HUES48 (cell line): ENCODE results near the gene E2F6.

Experiments
- H3K27ac ChIP-seq: one replicate; pipeline ENCODE4 v1.7.0; 2013; ENCODE audit warnings: low read depth, low read length, inconsistent platforms
- H3K27me3 ChIP-seq: 2 replicates; pipeline ENCODE4 v1.6.1; 2013; ENCODE audit warnings: mild to moderate bottlenecking, low read length; ENCODE audit not compliant: control insufficient read depth, insufficient read depth
- H3K36me3 ChIP-seq: 2 replicates; pipeline ENCODE4 v1.6.1; 2013; ENCODE audit warnings: low read length; ENCODE audit not compliant: control insufficient read depth, insufficient read depth
- H3K4me1 ChIP-seq: 2 replicates; pipeline ENCODE4 v1.6.1; 2013; ENCODE audit warnings: mild to moderate bottlenecking, low read length; ENCODE audit not compliant: control insufficient read depth, insufficient read depth
- H3K4me3 ChIP-seq: 2 replicates; pipeline ENCODE4 v1.5.1; 2013; ENCODE audit warnings: mild to moderate bottlenecking, low read depth, low read length
- H3K9ac ChIP-seq: 2 replicates; pipeline ENCODE4 v1.6.1; 2013; ENCODE audit warnings: mild to moderate bottlenecking, low read depth, low read length, moderate library complexity
- H3K9me3 ChIP-seq: 2 replicates; pipeline ENCODE4 v1.6.1; 2013; ENCODE audit warnings: low read length; ENCODE audit not compliant: control insufficient read depth, insufficient read depth

E2F6 gene

DNA sequence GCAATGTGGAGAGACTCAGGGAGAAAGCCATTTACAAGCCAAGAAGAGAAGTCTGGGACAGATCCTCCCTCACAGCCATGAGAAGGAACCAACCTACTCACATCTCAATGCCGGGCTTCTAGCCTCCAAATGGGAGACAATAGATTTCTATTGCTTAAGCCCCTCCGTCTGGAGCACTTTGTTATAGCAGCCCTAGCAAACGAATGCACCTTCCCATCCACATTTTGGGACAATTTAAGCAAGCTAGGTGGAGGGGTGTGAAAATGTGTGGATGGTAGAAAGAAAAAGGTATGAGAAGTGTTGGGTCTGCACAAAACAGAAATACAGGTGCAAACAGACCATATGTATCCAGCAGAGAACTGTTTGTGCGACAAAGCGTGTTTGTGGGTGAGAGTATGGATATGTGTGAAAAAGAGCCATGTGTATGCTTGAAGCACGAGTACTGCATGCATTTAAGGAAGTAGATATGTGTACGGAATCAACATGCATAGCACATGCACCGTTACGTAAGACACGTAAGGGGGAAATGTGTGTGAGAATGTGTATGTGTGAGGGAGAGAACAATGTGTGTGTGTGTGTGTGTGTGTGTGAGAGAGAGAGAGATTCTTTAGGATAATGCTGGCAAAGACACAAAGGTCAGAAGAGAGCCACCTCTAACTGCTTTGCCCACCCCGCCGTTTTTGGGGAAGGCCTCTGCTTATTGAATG lies 13.1 kb upstream of the E2F6 start:
- no peaks in the 10 kb centered on the region; the same call in 1 of the 2 replicates for H3K4me1 ChIP-seq
- H3K36me3 ChIP-seq, result no peaks in the 10 kb centered on the region
- no peak overlapping the region for H3K27ac ChIP-seq
- H3K9ac ChIP-seq, result no peak overlapping the region
- H3K4me3 ChIP-seq, result no peak overlapping the region
- no peaks in the 10 kb centered on the region for H3K9me3 ChIP-seq
- H3K27me3 ChIP-seq, result peaks cover 33% of the 10 kb centered on the region

GRCh38 chr2:11477994-11478393 lies 12.0 kb upstream of the E2F6 start:
- Histone ChIP-seq H3K36me3 (no peaks in the 10 kb centered on the region), H3K9me3 (no peaks in the 10 kb centered on the region), H3K4me1 (no peaks in the 10 kb centered on the region), H3K9ac (no peak overlapping the region), H3K27me3 (peaks cover 28% of the 10 kb centered on the region), H3K27ac (no peak overlapping the region), H3K4me3 (no peak overlapping the region)

GRCh38 chr2:11473659-11474433 lies 7.9 kb upstream of the E2F6 start:
- H3K27me3 ChIP-seq, result no peaks in the 10 kb centered on the region
- no peak overlapping the region for H3K27ac ChIP-seq

DNA sequence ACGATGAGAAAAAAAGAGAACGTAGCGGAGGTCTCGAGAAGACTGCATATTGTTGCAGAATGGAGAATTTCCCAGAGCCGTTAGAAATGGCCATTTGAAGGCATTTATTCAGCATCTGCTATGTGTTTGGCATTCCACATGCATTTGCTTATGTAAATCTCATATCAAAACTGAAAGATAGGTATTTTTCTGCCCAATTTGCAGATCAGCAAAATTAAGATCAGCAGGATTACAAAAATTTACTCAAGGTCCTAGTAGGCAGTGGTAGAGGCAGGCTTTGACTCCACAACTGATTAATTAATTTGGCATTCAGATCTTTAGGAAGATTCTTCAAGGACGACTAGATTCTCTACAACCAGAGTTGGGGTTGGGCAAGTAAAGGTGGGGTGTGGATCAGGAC lies 1.8 kb upstream of the E2F6 start:
- Histone ChIP-seq H3K9me3 (no peaks in the 10 kb centered on the region), H3K9ac (no peak overlapping the region), H3K27me3 (peaks cover 12% of the 10 kb centered on the region), H3K27ac (no peak overlapping the region), H3K4me1 (no peaks in the 10 kb centered on the region), H3K4me3 (no peak overlapping the region), H3K36me3 (peaks cover 17% of the 10 kb centered on the region)

More at GRCh38 chr2:11473659-11474433, 7.9 kb upstream of the E2F6 start:
- H3K4me3 ChIP-seq, result no peak overlapping the region
- H3K4me1 ChIP-seq, result no peaks in the 10 kb centered on the region
- no peak overlapping the region for H3K9ac ChIP-seq
- H3K9me3 ChIP-seq, result no peaks in the 10 kb centered on the region
- H3K36me3 ChIP-seq, result no peaks in the 10 kb centered on the region

GRCh38 chr2:11467129-11467649 lies 1.2 kb upstream of the E2F6 start:
- Histone ChIP-seq H3K9ac (no peak overlapping the region), H3K9me3 (no peaks in the 10 kb centered on the region), H3K4me1 (no peaks in the 10 kb centered on the region), H3K27ac (no peak overlapping the region), H3K27me3 (peaks cover 12% of the 10 kb centered on the region), H3K36me3 (peaks cover 17% of the 10 kb centered on the region), H3K4me3 (no peak overlapping the region)

DNA sequence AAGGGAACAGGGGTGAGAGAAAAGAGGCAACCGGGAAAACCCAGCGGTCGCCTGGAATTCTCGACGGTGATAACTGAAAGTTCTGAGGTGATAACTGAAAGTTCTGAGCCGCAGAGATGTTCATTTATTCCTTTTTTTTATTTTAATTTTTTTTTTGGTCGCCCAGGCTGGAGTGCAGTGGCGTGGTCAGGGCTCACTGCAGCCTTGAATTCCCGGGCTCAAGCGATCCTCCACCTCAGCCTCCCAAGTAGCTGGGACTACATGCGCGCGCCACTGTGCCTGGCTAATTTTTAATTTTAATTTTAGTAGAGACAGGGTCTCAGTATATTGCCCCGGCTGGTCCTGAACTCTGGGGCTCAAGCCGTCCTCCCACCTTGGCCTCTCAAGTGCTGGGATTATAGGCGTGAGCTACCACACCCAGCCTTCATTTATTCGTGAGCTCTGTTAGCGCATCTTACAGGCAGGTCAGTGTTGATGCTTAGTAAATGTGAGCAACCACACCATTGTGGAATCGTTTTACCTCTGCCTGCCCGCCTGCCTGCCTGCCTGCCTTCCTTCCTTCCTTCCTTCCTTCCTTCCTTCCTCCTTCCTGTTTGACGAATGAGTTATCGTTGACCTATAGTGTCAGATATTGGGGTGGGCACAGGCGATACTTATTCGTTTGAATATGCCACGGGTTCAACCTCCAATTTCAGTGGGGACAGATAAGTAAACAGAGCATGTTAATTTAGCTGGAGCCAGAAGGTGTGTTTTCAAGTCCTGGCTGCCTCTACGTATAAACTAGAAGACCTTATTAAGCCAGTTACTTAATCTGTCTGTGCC lies 557 bp upstream of the E2F6 start:
- Histone ChIP-seq H3K27me3 (peaks cover 12% of the 10 kb centered on the region), H3K4me3 (peak overlapping the region; percentile 48), H3K27ac (no peak overlapping the region), H3K4me1 (no peaks in the 10 kb centered on the region), H3K36me3 (peaks cover 17% of the 10 kb centered on the region), H3K9ac (no peak overlapping the region), H3K9me3 (no peaks in the 10 kb centered on the region)

- Histone ChIP-seq H3K4me1 (no peaks in the 10 kb centered on the region), H3K27ac (no peak overlapping the region), H3K36me3 (peaks cover 17% of the 10 kb centered on the region), H3K9ac (no peak overlapping the region), H3K9me3 (no peaks in the 10 kb centered on the region), H3K4me3 (peak overlapping the region; percentile 48), H3K27me3 (peaks cover 12% of the 10 kb centered on the region)
These were observed 864 bp downstream of the E2F6 start for GRCh38 chr2:11465110-11465484.

- Histone ChIP-seq H3K9ac (no peak overlapping the region), H3K27me3 (no peaks in the 10 kb centered on the region), H3K9me3 (no peaks in the 10 kb centered on the region), H3K4me1 (peaks cover 3% of the 10 kb centered on the region; the same call in 1 of the 2 replicates), H3K36me3 (peaks cover 19% of the 10 kb centered on the region), H3K27ac (no peak overlapping the region), H3K4me3 (no peak overlapping the region)
These were observed 6.1 kb downstream of the E2F6 start for GRCh38 chr2:11459816-11460215.

GRCh38 chr2:11458753-11459152 lies 7.2 kb downstream of the E2F6 start:
- Histone ChIP-seq H3K4me3 (no peak overlapping the region), H3K27me3 (no peaks in the 10 kb centered on the region), H3K27ac (no peak overlapping the region), H3K4me1 (peaks cover 3% of the 10 kb centered on the region; the same call in 1 of the 2 replicates), H3K36me3 (peaks cover 15% of the 10 kb centered on the region), H3K9ac (no peak overlapping the region), H3K9me3 (no peaks in the 10 kb centered on the region)

- Histone ChIP-seq H3K4me3 (no peak overlapping the region), H3K27me3 (no peaks in the 10 kb centered on the region), H3K27ac (no peak overlapping the region), H3K9ac (no peak overlapping the region), H3K9me3 (no peaks in the 10 kb centered on the region), H3K4me1 (peaks cover 3% of the 10 kb centered on the region; the same call in 1 of the 2 replicates), H3K36me3 (peaks cover 15% of the 10 kb centered on the region)
These were observed 8.0 kb downstream of the E2F6 start for GRCh38 chr2:11457935-11458334.
